ENCODE measurements around the gene TNFAIP3. TPM values are rescaled to one million over a fixed set of nuclear protein-coding genes. Genes with fewer than 3 reads are reported as not detected.
"Not testable (repeated sequence)": the region's sequence is repeated elsewhere in the genome, so short reads cannot be mapped to it uniquely, and the experiment has no call there.

The TNFAIP3 gene
- polyA plus RNA-seq (2013, experiment 1 of 2; ENCODE audit: insufficient read length): 10.0 TPM
- polyA plus RNA-seq (2013, experiment 2 of 2; ENCODE audit: insufficient read length): 11.3 TPM

- DNase-seq: peak; percentile 95
These were observed at the start of gene TNFAIP3 for GRCh38 chr6:137866914-137867684. Gene TNFAIP3, plus strand, starts transcription at chr6:137867259. Its CDS starts 3,969 bp downstream, at chr6:137871228.

- no peak for DNase-seq
These were observed 48.6 kb upstream of the TNFAIP3 start for GRCh38 chr6:137818440-137818839.

- DNase-seq: no peak
These were observed 47.3 kb upstream of the TNFAIP3 start for GRCh38 chr6:137819740-137820139.

GRCh38 chr6:137820425-137820824 lies 46.6 kb upstream of the TNFAIP3 start:
- DNase-seq: peak; percentile 60

- peak; percentile 60 for DNase-seq
These were observed 46.1 kb upstream of the TNFAIP3 start for GRCh38 chr6:137820952-137821351.

GRCh38 chr6:137821491-137821890 lies 45.6 kb upstream of the TNFAIP3 start:
- no peak for DNase-seq

GRCh38 chr6:137823826-137824555 lies 43.1 kb upstream of the TNFAIP3 start:
- peak; percentile 56 for DNase-seq

GRCh38 chr6:137824556-137824879 lies 42.5 kb upstream of the TNFAIP3 start:
- no peak for DNase-seq

GRCh38 chr6:137824896-137825295 lies 42.2 kb upstream of the TNFAIP3 start:
- no peak for DNase-seq

GRCh38 chr6:137827411-137827940 lies 39.6 kb upstream of the TNFAIP3 start:
- DNase-seq: no peak

GRCh38 chr6:137827977-137828810 lies 38.9 kb upstream of the TNFAIP3 start:
- no peak for DNase-seq

- no peak for DNase-seq
These were observed 37.4 kb upstream of the TNFAIP3 start for GRCh38 chr6:137829641-137830083.

- DNase-seq: no peak
These were observed 36.5 kb upstream of the TNFAIP3 start for GRCh38 chr6:137830511-137830911.

- peak; percentile 91 for DNase-seq
These were observed 34.9 kb upstream of the TNFAIP3 start for GRCh38 chr6:137832110-137832509.

- DNase-seq: no peak
These were observed 32.6 kb upstream of the TNFAIP3 start for GRCh38 chr6:137834508-137834907.

GRCh38 chr6:137836788-137837187 lies 30.3 kb upstream of the TNFAIP3 start:
- DNase-seq: no peak

GRCh38 chr6:137838090-137838489 lies 29.0 kb upstream of the TNFAIP3 start:
- not testable (repeated sequence) for DNase-seq

GRCh38 chr6:137838597-137838996 lies 28.5 kb upstream of the TNFAIP3 start:
- DNase-seq: not testable (repeated sequence)

- DNase-seq: no peak
These were observed 28.0 kb upstream of the TNFAIP3 start for GRCh38 chr6:137839076-137839475.

GRCh38 chr6:137840252-137840651 lies 26.8 kb upstream of the TNFAIP3 start:
- no peak for DNase-seq

GRCh38 chr6:137843211-137843610 lies 23.8 kb upstream of the TNFAIP3 start:
- no peak for DNase-seq

GRCh38 chr6:137844327-137844726 lies 22.7 kb upstream of the TNFAIP3 start:
- DNase-seq: not testable (repeated sequence)

- not testable (repeated sequence) for DNase-seq
These were observed 22.3 kb upstream of the TNFAIP3 start for GRCh38 chr6:137844773-137845172.

All from fibroblast of skin of scalp (primary cell).